Measurements from ENCODE around the gene SLCO4C1. TPM values are rescaled to one million over a fixed set of nuclear protein-coding genes. Genes with fewer than 3 reads are reported as not detected.

The SLCO4C1 gene
- total RNA-seq, 2 experiments from 2014 or later, result 0.35 to 0.55 TPM

Other genes with a start within 250 kb of the SLCO4C1 start
- not detected for gene SLCO6A1, start 202.7 kb upstream of the SLCO4C1 start, total RNA-seq

Measured in activated CD8-positive, alpha-beta memory T cell treated with anti-CD3 and anti-CD28 coated beads, Interleukin-2, amount 10 ng/mL, durations not matched to agents 7 days and 5 days (primary cell).